BE2C (cell line): ENCODE data around the gene EDIL3.

Experiments
- DNase-seq: peaks from one replicate; pipeline ENCODE4 v3.0.0-alpha.2; 2020
- H3K27me3 ChIP-seq: fragments of 250-450 bp; sonication (Bioruptor Pico); 2 replicates; pipeline ENCODE4 v1.5.1; 2020; ENCODE audit warnings: mild to moderate bottlenecking
- H3K36me3 ChIP-seq: fragments of 250-450 bp; sonication (Bioruptor Pico); 2 replicates; pipeline ENCODE4 v1.5.1; 2020; ENCODE audit warnings: mild to moderate bottlenecking
- H3K4me1 ChIP-seq: fragments of 250-450 bp; sonication (Bioruptor Pico); 2 replicates; pipeline ENCODE4 v1.5.1; 2020
- H3K4me3 ChIP-seq: 2 replicates; pipeline ENCODE4 v1.5.1; 2011; ENCODE audit warnings: low read depth, low read length
- H3K9me3 ChIP-seq: fragments of 250-450 bp; sonication (Bioruptor Pico); 2 replicates; pipeline ENCODE4 v1.5.1; 2020
- CTCF ChIP-seq: IDR thresholded peaks from 2 replicates; pipeline ENCODE4 v1.5.1; 2012; ENCODE audit warnings: mild to moderate bottlenecking, low read depth, low read length

Gene EDIL3

DNA sequence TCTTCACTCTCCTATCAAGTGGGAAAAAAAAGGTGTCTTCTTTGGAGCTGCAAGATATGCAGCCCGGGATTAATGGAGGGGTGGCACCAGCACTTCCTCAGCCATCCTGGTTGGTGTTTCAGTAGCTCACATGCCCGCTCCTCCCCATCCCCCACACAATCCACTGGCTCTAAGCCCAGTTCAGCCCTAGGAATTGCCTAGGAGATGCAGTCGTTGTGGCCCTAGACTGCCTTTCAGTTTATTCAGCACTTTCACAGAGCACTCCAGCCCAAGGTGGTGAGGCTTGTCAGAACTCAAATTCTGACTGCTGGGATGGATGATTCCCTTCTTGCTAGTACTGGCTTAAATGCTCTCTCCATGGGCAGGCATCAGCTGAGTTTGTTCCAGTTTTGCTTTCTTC lies 35.1 kb upstream of the EDIL3 start:
- TF ChIP-seq CTCF, result no peak; the same call in 1 of the 2 replicates
- no peaks in the 10 kb centered on the region for H3K27me3 ChIP-seq
- H3K4me1 ChIP-seq, result no peaks in the 10 kb centered on the region
- no peaks in the 10 kb centered on the region for H3K9me3 ChIP-seq
- H3K4me3 ChIP-seq, result no peak overlapping the region
- no peaks in the 10 kb centered on the region for H3K36me3 ChIP-seq
- DNase-seq, result no peak

DNA sequence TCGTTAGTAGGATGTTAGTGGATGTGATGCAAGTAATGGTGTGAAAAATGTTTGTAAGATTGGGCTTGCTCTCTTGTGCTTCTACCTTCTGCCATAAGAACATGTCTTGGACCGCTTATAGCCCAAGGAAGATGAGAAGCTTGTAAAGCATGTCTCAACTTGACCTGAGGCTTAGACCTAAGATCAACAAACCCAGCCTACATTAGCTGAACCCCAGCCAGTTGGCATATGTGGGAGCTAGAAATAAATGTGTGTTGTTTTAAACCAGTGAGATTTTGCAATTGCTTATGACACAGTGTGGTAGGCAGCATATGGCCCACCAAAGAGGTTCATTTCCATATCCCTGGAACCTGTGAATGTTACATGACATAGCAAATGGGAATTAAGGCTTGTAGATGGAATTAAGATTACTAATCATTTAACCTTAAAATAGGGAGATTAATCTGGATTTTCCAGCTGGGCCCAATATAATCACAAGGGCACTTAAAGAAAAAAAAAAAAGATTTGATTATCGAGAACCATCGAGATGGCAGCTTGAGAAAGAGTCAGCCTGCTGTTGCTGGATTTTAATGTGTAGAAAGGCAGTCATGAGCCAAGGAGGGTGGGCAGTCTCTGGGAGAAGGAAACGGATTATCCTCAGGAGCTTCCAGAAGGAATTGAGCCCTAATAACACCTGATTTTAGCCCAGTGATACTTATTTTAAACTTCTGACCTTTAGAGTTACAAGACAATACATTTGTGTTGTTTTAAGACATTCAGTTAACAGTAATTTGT lies 27.3 kb upstream of the EDIL3 start:
- no peak for TF ChIP-seq CTCF
- no peaks in the 10 kb centered on the region for H3K36me3 ChIP-seq
- no peaks in the 10 kb centered on the region for H3K27me3 ChIP-seq
- no peak overlapping the region for H3K4me3 ChIP-seq
- H3K9me3 ChIP-seq, result no peaks in the 10 kb centered on the region
- H3K4me1 ChIP-seq, result no peaks in the 10 kb centered on the region
- DNase-seq, result no peak

- H3K36me3 ChIP-seq, result no peaks in the 10 kb centered on the region
- no peak for DNase-seq
- H3K9me3 ChIP-seq, result no peaks in the 10 kb centered on the region
- no peak overlapping the region for H3K4me3 ChIP-seq
- no peaks in the 10 kb centered on the region for H3K4me1 ChIP-seq
- TF ChIP-seq CTCF, result no peak
- no peaks in the 10 kb centered on the region for H3K27me3 ChIP-seq
Observed at GRCh38 chr5:84406111-84406510, 21.4 kb upstream of the EDIL3 start.

DNA sequence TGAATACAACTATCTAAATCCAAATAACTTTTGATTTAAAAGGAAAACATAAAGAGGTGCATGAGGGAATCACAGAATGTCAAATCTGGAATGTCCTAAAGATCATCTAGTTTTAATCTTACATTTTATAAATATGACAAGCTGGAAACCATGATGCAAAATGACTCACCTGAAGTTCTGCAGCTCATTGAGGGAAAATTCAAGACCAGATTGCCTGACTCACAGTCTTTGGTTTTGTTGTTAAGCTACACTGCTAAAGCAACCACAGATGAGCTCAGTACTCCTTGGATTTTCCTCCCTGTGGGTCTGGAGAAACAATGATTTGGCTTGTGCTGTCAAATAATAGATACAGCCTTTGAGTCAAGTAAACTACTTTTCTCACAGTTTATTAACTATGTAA lies 19.1 kb upstream of the EDIL3 start:
- DNase-seq, result no peak
- Histone ChIP-seq H3K36me3 (no peaks in the 10 kb centered on the region), H3K27me3 (no peaks in the 10 kb centered on the region), H3K9me3 (no peaks in the 10 kb centered on the region), H3K4me3 (no peak overlapping the region), H3K4me1 (no peaks in the 10 kb centered on the region)
- no peak for TF ChIP-seq CTCF

GRCh38 chr5:84397385-84397784 lies 12.7 kb upstream of the EDIL3 start:
- no peaks in the 10 kb centered on the region for H3K36me3 ChIP-seq
- no peaks in the 10 kb centered on the region for H3K27me3 ChIP-seq
- H3K4me1 ChIP-seq, result no peaks in the 10 kb centered on the region
- no peak overlapping the region for H3K4me3 ChIP-seq
- no peaks in the 10 kb centered on the region for H3K9me3 ChIP-seq
- DNase-seq, result no peak
- TF ChIP-seq CTCF, result no peak

GRCh38 chr5:84393969-84394368 lies 9.3 kb upstream of the EDIL3 start:
- DNase-seq, result no peak
- no peaks in the 10 kb centered on the region for H3K36me3 ChIP-seq
- H3K4me3 ChIP-seq, result no peak overlapping the region
- no peak for TF ChIP-seq CTCF
- H3K9me3 ChIP-seq, result no peaks in the 10 kb centered on the region
- H3K4me1 ChIP-seq, result no peaks in the 10 kb centered on the region; the same call in 1 of the 2 replicates
- H3K27me3 ChIP-seq, result no peaks in the 10 kb centered on the region
